ENCODE results near the gene HOXA11. TPM values are rescaled to one million over a fixed set of nuclear protein-coding genes. Genes with fewer than 3 reads are reported as not detected.

The HOXA11 gene
- total RNA-seq, 1 donor from 2014 or later: 4.2 TPM

- DNase-seq (ENCODE audit: low spot score in 2 of 2, unreplicated experiment in 2 of 2): peak in 1 of 2 experiments; percentile 38
- Mint-ChIP-seq H3K9me3 (no peaks in the 10 kb centered on the region), H3K27me3 (ENCODE audit: low read depth) (peaks cover 91% of the 10 kb centered on the region), H3K36me3 (no peaks in the 10 kb centered on the region), H3K4me1 (peaks cover 26% of the 10 kb centered on the region), H3K4me3 (peak overlapping the region; percentile 75), H3K27ac (peak overlapping the region; percentile 70)
- TF ChIP-seq CTCF (IDR thresholded peaks at IDR 0.05; ENCODE audit: unreplicated experiment): no peak
Measured at GRCh38 chr7:27200761-27201579, 15.9 kb upstream of the HOXA11 start.

- DNase-seq (ENCODE audit: low spot score in 2 of 2, unreplicated experiment in 2 of 2): peak in 1 of 2 experiments; percentile 72
Measured at GRCh38 chr7:27199849-27200760, 15.1 kb upstream of the HOXA11 start, which contains the start of gene HOXA13. HOXA13 (minus strand) TSS chr7:27200091; CDS start chr7:27200077, 14 bp downstream.

GRCh38 chr7:27198871-27199801 lies 14.1 kb upstream of the HOXA11 start:
- peak in 1 of 2 experiments; percentile 51 for DNase-seq (ENCODE audit: low spot score in 2 of 2, unreplicated experiment in 2 of 2)
- Mint-ChIP-seq H3K27ac (peak overlapping the region; percentile 79), H3K4me1 (peaks cover 20% of the 10 kb centered on the region), H3K4me3 (peak overlapping the region; percentile 81), H3K9me3 (no peaks in the 10 kb centered on the region), H3K36me3 (no peaks in the 10 kb centered on the region), H3K27me3 (ENCODE audit: low read depth) (peaks cover 90% of the 10 kb centered on the region)
- no peak for TF ChIP-seq CTCF (IDR thresholded peaks at IDR 0.05; ENCODE audit: unreplicated experiment)

More at GRCh38 chr7:27199849-27200760, 15.1 kb upstream of the HOXA11 start, which contains the start of gene HOXA13:
- H3K36me3 Mint-ChIP-seq: no peaks in the 10 kb centered on the region
- H3K27me3 Mint-ChIP-seq (ENCODE audit: low read depth): peaks cover 90% of the 10 kb centered on the region
- no peak for TF ChIP-seq CTCF (IDR thresholded peaks at IDR 0.05; ENCODE audit: unreplicated experiment)
- H3K27ac Mint-ChIP-seq: peak within 1 kb of the TSS; percentile 86
- H3K9me3 Mint-ChIP-seq: no peaks in the 10 kb centered on the region
- H3K4me3 Mint-ChIP-seq: peak within 1 kb of the TSS; percentile 84
- H3K4me1 Mint-ChIP-seq: peaks cover 23% of the 10 kb centered on the region

GRCh38 chr7:27198138-27198841 lies 13.3 kb upstream of the HOXA11 start:
- H3K9me3 Mint-ChIP-seq: no peaks in the 10 kb centered on the region
- no peak for TF ChIP-seq CTCF (IDR thresholded peaks at IDR 0.05; ENCODE audit: unreplicated experiment)
- H3K4me1 Mint-ChIP-seq: peaks cover 24% of the 10 kb centered on the region
- H3K27me3 Mint-ChIP-seq (ENCODE audit: low read depth): peaks cover 90% of the 10 kb centered on the region
- DNase-seq (ENCODE audit: low spot score in 2 of 2, unreplicated experiment in 2 of 2): peak in 1 of 2 experiments; percentile 40
- peak overlapping the region; percentile 11 for H3K27ac Mint-ChIP-seq
- no peaks in the 10 kb centered on the region for H3K36me3 Mint-ChIP-seq
- H3K4me3 Mint-ChIP-seq: peak overlapping the region; percentile 81

Measured in mesothelial cell of epicardium (in vitro differentiated cells).